Hematopoietic multipotent progenitor cell (in vitro differentiated cells): Measurements from ENCODE around the gene IPCEF1. TPM values are rescaled to one million over a fixed set of nuclear protein-coding genes. Genes with fewer than 3 reads are reported as not detected.
A peak's percentile ranks its signal among the peaks of the same experiment; 100 is the strongest.
"Not testable (repeated sequence)": the region's sequence is repeated elsewhere in the genome, so short reads cannot be mapped to it uniquely, and the experiment has no call there.

Experiments
- DNase-seq, 3 donors: peaks; one replicate each; pipeline ENCODE4 v3.0.0-alpha.2; 2011 to 2015; ENCODE audit warnings: low read depth in 2 of 3, low spot score in 2 of 3
- total RNA-seq: library from RNA; depleted of rRNA; stranded (reverse); fragments of >200 nt; gene quantifications from one replicate; pipeline ENCODE4 v1.2.3, GENCODE V29; 2012

Gene IPCEF1
- total RNA-seq, 1 donor = 0.27 TPM

DNA sequence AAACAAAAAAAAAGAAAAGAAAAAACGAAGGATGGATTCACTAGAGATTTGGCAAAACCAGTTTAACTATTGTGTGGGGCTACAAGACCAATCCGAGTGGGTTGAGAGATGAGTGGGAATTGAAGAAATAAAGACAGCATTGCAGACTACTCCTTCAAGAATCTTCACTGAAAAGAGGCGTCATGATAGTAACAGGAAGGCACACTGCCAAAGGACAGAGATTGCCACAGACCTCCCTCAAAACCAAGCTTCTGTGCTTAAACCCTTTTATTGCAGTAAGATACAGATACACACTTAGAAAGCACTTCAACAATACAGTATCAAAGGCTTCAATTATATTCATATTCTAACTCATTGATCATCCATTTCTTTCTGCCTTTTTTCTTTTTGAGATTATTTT is 103.9 kb downstream of the IPCEF1 start:
- no peak for DNase-seq

DNA sequence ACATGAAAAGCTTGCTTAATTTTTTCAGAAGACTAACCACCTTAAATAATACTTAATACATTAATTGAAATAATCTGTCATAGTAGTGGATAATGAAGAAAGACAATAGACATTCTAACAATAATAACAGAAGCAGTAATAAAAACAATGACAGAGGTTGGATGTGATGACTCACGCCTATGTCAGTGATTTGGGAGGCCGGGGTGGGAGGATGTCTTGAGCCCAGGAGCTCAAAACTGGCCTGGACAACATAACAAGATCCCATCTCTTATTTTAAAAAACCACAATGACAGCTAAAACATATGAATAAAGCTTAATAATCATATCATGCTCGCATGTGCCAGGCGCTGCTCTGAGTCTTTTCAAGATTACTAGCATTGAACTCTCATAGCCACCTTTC is 105.5 kb downstream of the IPCEF1 start:
- no peak for DNase-seq

DNA sequence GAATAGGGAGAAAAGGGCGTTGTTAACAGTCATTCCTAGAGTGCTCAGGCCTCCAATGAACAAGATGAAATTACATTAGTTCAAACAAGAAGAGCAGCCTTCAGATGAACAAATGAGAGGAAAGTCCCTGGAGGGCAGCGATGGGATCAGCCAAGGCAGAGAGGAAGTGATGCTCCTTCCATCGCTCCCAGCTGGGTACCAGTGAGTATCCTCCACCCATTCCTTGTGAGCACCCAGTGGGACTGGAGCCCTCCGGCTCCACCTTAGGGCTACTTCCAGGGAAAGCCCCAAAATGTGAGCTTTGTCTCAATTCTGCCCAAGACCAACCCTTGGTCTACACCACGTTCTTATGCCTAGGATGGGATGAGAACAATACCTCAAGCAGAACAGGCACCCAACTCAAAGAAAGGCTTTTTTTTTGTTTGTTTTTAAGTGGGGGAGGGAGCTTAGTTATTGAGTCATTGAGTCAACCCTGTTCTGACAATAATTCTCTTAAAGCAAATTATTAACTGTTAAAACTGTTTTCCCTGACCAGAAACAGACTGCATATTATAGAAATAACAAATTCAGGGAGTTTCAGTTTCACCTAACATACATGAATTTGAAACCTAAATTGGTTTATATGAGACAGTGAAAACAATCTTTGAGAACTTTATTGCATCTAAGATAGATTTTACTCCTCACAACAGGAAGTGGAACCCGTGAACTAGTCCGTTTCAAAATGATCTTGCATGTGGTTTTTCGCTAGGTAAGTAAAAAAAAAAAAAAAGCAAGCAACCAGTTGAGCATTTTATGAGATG is 106.9 kb downstream of the IPCEF1 start:
- DNase-seq = peak in 2 of 3 donors; percentile 29 to 39

DNA sequence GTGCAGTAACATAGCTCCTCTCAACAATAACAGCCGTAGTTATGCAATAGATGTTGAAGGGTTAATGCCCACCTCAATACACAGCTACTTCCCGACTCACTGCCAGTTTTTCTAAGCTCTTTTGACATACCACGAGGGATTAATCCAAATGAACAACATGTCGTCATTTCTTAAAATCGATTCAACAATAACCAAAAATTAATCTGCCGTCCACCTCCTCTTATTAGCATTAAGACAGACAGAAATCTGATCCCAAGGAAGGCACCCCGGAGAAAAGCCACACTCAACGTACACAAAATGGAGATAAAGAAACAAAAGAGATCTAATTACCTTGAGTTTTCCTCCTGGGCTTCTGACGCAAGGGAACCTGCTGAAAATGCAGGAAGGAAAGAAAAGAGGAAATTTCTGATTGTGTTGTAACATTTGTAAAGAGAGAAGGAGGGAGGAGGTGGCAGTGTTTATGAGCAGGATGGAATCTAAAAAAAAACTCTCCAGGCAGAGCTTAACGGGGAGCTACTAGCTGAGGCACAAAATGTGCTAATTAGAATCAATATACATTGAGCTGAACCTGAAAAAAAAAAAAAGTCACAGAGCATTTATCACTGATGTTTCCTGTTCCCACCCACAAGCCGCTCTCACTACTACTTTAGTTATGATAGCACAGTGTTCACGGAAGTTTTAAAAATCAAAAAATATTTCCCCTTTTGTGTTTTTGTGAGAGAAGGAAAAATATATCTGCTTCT is 109.3 kb downstream of the IPCEF1 start:
- DNase-seq = peak in 1 of 3 donors; percentile 45

DNA sequence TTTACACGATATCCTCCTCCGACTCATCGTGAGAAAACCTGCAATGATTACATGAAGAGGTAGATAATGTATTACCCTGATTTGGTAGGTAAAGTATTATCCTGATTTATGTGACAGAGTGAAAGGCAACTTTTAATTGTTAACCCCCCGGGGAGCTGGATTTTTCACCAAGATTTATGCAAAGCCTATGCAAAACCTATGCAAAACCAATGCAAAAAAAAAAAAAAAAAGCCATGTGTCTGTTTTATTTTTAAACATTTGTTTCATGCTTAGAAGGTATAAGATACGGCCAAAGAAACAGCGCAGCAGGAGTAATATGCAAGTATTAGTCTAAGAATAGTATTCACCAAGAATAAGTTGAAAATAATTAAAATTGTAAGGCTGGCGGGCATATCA is 109.9 kb downstream of the IPCEF1 start:
- no peak for DNase-seq

DNA sequence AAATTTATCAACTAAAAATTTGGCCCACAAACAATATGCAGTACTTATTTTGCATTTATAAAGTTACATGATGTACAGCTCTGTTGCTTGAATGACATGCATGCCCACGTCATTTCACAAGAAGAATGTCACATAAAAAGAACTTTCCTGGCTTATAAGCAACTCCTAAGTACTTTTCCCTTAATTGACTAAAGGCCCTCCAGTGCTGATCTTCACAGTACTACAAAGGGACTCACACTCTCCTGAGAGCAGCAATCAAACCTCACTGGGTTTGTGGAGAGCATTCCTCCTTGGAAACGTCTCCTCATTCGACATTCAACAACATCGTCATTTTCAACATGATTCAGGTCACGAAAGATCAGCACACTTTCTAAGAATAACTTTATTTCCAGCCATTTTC is 111.1 kb downstream of the IPCEF1 start:
- no peak for DNase-seq

DNA sequence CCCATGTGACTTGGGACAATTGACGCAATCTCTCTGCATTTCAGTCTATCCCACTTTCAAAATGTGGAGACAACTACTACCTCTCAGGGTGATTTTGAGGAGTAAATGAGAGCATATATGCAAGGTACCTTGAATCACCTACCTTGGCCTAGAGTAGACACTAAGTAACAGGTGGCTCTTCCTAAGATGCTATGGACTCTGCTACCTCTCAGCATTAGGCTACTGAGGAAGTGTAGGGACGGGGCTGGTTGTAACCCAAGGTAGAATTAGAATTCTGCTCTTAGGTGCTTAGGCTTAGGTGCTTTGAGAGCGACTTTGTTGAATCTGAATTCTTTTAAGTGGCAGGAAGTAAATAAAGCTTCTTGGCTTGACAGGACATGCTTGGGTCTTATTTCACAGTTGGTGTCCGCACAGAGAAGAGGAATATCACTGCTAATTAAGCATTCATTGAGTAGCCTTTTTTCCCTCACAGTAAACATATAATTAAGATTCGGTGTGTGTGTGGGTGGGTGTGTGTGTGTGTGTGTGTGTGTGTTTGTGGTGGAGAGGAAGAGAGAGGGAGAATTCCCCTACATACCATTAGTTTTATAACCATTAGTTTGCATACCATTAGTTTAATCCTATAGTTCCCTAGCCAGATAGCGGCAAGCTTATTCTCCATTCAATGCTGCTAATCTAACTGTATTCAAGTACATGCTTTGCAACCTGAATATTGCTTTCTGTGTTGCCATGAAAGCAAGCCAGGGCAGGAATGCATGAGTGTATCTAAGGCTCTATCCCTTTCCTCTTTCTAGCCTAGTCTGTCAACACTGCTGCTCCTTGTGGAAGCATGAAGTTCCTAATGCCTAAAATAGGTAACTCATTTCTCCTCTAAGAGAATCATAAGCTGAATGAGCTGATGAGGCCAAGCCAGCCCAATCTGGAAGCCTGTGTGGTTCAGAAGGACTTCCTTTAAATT is 112.5 kb downstream of the IPCEF1 start:
- no peak for DNase-seq

DNA sequence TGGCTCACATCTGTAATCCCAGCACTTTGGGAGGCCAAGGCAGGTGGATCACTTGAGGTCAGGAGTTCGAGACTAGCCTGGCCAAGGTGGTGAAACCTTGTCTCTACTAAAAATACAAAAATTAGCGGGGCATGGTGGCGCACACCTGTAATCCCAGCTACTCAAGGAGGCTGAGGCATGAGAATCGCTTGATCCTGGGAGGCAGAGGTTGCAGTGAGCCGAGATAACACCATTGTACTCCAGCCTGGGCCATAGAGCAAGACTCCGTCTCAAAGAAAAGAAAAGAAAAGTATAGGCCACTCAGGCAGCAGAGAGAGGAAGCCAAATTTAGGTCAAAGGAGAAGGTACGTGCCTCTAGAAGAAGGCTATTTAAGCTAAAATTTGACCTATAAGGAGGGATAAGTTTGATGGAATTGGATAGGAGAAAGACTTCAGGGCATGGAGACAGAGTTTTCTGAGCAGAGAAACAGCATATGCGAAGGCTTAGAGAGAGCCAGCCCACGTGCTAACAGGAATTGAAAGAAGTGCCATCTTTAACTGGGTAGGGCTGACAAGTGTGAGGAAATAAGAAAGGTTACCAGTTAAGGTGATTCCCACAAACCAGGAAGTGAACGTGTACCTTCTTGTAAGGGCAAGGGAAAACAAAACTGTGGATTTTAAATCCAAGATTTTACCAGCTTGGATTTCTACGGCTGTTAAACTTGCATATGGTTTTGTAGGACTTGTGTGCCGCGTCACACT is 113.8 kb downstream of the IPCEF1 start:
- no peak for DNase-seq

DNA sequence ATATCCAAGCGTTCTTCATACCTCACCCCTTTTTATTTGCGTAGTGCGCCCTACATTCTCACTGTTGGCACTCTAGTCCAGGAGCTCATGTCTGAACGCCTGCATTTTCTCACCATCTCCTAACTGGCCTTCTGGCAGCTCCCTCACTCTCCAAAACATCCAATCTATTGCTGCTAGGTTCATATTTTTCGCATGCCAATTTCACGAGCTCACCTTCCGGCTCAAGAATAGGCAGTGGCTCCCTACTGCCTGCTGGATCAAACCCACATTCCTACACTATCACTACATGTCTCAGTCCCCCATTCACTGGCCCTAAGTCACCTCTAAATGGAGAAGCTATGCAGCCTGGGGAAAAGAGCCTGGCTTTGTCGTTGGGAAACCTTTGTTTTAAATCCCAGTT is 115.0 kb downstream of the IPCEF1 start:
- DNase-seq = no peak

DNA sequence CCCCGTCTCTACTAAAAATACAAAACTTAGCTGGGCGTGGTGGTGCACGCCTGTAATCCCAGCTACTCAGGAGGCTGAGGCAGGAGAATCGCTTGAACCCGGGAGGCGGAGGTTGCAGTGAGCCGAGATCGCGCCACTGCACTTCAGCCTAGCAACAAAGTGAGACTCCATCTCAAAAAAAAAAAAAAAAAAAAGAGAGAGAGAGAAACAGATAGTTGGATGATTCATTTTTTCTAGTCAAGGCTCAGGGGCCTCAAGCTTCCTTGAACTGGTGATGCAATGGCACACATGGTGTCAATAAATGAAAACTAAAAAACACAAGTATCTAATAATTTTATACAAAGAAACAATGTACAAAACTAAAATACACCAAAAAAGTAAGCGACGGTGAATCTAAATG is 115.5 kb downstream of the IPCEF1 start:
- not testable (repeated sequence) for DNase-seq

DNA sequence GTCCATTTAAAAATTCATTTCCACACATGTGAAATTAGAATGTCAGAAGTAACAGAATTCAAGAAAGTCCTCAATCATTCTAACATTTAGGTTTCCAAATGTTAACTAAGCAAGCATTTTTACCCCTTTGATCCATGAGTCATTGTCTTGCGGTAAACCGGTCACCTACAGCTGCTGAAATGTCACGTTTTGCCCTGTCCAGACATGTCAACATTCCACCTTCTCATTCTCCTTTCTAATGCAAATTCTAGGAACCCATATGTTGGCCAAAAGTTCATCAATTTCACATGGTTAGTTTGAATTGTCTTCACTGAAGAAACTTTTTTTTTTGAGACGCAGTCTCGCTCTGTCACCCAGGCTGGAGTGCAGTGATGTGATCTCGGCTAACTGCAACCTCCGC is 117.2 kb downstream of the IPCEF1 start:
- no peak for DNase-seq

DNA sequence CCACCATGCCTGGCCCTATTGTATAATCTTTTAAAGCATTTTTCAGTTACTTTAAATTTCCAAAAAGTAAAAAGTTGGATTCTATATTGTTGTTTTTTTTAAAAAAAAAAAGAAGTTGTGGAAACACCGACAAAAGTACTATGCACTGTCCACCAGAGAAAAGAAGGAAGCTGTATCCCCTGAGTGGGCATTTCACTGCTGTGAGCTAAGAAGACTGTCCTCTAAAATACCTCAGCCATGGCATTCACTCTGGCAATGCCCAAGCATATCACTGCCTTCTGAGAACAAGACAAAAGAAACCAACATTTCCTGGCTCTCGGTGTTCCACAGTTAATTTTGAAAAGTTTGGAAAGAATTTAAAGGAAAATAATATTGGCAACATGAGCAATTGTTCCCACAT is 117.8 kb downstream of the IPCEF1 start:
- no peak for DNase-seq

DNA sequence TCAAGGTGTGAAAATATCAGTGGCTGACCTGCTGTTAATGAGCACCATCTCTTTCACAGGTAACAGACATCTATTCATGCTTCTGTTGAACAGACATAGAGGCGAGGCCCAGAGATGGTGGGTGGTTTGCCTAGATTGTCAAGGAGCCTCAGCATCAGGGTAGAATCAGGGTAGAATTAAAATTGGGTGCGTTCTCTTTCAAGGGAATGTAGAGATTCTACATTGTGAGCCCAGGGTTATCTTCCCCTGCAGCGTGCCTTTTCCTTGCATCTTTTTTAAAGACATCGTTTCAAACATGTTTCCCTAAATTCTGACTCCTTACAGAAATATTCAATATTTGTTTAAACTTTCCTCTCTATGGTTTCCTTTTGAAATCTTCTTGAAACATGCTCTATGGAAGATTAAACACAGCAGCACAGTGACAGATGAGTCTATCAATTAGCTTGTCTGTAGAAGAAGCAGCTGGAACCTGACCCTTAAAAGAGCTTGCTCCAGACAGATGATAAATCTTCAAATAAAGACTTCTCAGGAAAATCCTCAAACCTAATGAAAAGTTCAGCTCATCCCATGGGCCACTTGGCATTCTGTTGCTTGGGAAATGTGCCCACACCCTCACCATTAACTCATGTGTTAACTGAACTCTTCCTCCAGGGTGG is 119.8 kb downstream of the IPCEF1 start:
- DNase-seq = no peak

DNA sequence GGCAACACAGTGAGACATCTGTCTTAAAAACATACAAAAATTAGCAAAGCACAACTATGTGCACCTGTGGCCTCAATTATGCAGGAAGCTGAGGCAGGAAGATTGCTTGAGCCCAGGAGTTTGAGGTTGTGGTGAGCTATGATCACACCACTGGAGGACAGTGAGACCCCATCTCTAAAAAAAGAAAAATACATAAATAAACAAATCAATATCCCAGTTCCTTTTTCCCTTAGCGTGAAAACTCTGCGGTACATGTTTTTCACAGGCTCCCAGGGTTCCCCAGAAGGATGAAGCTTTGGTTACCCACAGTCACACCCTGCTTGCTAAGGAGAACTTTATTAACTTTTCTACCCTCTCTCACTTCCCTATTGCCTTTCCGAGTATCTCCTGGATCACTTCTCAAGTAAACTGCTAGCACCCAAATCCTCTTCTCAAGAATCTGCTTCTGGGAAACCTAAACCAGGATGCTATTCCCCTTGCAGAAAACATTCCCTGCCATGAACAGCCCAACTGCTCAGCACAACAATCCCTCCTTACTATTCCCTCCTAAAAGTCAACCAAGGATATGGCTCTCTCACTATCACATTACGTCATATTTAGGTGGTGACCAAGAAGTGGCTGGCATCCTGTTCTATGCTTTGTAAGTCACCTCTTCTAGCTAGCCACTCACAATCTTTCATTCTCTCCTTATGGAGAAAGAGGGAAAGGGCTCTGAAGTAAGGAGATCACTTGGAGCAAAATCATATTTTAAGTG is 122.4 kb downstream of the IPCEF1 start:
- no peak for DNase-seq

DNA sequence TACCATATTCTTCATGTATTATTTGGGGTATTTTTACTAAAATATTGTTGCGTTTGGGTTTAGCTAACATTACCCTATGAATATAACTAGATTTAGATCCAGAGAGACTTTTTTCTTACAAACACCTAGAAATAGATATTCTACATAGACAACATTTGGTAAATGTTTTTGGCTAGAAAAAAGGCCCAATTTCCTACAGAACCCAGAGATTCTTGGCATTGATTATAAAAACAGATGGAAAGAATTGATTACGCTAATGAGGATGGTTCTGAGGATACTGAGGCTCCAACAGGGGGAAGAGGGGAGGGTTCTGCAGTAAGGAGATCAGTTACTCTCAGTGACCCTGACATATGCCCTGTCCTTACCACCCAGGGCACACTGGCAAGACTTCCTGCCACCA is 123.2 kb downstream of the IPCEF1 start:
- no peak for DNase-seq

DNA sequence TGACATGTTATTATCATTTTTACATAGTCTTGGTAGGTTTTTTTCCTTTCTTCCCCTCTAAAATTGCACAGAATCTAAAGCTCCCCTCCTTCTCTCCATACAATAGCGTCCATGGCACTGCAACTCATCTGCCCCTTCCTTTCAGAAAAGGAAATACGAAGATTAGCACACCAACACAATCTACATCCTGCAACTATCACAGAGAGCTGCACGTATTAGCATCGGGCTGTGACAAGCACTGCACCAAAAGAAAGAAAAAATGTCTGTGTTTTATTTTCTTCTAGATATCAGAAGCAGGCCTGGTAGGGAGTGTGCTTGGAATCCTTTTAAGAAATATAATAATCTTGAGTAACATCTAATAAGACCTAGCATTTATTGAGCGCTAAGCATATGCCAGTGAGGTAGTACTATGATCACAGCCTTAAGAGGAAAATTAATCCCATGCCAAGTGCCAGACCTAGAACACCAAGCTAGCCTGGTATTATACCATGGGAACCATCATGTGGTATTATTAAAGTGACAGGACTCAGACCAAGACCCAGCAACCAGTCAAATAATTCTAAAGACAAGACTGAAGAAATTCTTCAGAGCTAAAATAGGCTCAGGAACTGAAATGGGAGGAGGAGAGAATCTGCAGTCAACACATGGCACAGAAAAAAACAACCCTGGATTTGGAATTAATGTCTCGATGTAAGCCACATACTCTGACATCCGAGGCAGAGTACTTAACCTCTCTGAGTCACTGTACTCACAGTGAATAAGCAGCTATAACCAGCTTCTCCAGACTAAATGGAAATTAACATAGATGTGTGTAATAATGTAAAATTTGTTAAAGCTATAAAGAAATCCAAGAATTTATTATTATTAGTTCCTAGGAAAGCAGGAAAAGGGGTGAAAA is 124.3 kb downstream of the IPCEF1 start:
- DNase-seq = no peak

DNA sequence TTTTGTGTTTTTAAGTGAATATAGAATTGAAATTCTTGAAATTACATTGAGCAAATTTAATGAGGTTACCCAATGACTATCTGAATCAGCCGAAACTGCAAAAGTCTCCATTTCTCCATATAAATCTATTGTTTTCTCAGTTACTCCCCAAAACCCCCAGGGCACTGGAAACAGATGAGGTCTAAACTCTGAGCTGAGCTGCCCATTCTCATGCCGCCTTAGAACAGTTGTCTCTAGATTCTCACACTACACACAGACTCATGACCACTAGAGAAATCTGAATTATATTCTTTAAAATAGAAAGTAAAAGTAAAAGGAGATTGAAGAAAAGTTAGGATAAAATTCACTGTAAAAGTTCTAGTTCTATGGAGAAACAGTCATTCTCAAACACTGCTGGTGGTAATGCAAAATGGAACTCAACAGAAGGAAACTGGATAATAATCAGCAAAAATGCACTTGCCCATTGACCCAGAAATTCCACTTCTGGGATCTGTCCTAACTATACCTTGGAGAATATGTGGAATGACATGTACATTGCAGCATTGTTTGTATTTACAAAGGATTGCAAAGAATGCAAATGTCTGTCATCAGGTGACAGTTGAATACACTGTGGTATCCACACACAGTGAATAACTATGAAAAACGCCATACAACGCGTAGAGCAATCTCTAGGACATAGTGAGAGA is 125.5 kb downstream of the IPCEF1 start:
- DNase-seq = no peak

DNA sequence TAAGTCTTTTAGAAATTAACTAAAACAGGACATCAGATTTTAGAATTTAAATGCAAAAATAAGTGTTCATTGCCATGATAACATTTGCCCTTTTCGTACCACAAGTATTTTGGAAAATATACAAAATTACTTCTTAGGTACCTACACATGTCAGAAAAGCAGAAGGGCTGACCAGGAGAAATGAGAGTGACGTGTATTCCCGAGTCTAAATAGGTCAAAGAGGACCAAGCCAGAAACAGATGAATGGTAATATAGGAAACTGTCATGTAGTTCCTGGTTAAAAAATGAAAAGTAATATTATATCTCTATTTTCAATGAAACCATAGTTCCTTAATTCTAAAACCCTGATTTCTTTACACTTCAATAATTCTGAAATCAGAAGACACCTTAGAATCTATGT is 126.2 kb downstream of the IPCEF1 start:
- DNase-seq = no peak
